Stimulated activated memory B cell treated with anti-CD40 and anti-IgM and Interleukin-4, amounts not matched to agents 10 μg/mL and 1 μg/mL and 100 μg/mL, for 72 hours (primary cell): ENCODE measurements around the gene CHD5.

Experiments used
- ATAC-seq: fragments of 150-1000 bp; cut with Tn5 transposase; 2 replicates; pipeline ENCODE4 v1.10.0; 2021
- H3K27ac Mint-ChIP-seq: one replicate; pipeline ENCODE4 v1.8.0; 2022; ENCODE audit warnings: mild to moderate bottlenecking, mixed read lengths
- H3K27me3 Mint-ChIP-seq: one replicate; pipeline ENCODE4 v1.8.0; 2022; ENCODE audit warnings: mixed read lengths
- H3K36me3 Mint-ChIP-seq: one replicate; pipeline ENCODE4 v1.8.0; 2022; ENCODE audit warnings: mixed read lengths
- H3K4me1 Mint-ChIP-seq: one replicate; pipeline ENCODE4 v1.8.0; 2022; ENCODE audit warnings: mixed read lengths
- H3K4me3 Mint-ChIP-seq: one replicate; pipeline ENCODE4 v1.8.0; 2022; ENCODE audit warnings: mild to moderate bottlenecking, moderate library complexity, mixed read lengths
- H3K9me3 Mint-ChIP-seq: one replicate; pipeline ENCODE4 v1.8.0; 2022; ENCODE audit warnings: mixed read lengths

The CHD5 gene

DNA sequence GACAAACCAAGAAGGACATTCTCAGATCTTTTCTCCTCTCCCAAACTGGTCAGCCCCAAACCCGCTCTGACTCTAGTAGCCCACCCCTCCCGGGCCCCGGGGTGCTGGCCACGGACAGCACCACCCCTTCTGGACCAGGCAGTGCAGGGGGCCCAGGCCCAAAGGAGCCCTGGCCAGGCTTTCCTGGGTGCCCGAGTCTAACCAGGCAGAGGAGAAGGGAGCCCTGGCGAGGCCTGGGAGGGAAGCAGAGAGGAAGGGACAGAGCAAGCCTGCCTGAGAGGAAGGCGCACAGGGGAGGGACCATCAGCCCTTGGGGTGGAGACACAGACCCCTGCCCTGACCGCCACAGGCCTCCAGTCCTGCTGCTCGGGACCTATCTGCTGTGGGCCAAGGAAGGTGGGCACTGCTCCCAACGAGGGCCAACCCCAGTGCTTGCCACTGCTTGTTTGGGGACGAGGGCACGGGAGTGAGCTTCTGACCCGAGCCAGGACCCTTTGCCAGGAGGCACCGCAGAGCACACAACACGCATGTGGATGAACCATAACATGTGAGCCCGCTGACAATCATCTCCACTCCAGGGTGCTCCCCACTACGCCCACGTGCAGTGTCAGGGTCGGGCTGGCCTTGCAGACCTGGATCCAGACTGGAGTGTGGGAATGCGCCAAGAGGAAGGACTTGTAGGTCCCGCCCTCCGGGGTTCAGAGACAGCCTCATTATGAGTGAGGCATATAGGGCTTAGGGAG lies 76.8 kb downstream of the CHD5 start:
- Mint-ChIP-seq H3K27ac (no peak overlapping the region), H3K9me3 (peaks cover 14% of the 10 kb centered on the region), H3K4me1 (peaks cover 6% of the 10 kb centered on the region), H3K27me3 (peaks cover 37% of the 10 kb centered on the region), H3K4me3 (no peak overlapping the region), H3K36me3 (peaks cover 13% of the 10 kb centered on the region)
- ATAC-seq: no peak

DNA sequence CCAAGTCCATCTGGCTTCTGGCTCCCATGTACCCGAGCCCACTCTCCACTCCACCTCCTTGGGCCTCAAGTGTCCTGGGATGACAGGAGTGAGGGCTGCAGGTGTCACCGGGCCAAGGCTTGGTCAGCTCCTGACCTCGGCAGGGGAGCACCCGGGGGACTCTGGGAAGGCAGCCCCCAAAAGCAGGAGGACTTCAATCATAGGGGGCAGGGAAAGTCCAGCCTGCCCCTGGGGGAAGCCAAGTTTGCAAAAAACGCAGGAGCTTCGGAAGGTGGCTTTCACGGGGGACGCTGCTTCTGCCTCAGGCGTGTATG lies 77.6 kb downstream of the CHD5 start:
- ATAC-seq: no peak

DNA sequence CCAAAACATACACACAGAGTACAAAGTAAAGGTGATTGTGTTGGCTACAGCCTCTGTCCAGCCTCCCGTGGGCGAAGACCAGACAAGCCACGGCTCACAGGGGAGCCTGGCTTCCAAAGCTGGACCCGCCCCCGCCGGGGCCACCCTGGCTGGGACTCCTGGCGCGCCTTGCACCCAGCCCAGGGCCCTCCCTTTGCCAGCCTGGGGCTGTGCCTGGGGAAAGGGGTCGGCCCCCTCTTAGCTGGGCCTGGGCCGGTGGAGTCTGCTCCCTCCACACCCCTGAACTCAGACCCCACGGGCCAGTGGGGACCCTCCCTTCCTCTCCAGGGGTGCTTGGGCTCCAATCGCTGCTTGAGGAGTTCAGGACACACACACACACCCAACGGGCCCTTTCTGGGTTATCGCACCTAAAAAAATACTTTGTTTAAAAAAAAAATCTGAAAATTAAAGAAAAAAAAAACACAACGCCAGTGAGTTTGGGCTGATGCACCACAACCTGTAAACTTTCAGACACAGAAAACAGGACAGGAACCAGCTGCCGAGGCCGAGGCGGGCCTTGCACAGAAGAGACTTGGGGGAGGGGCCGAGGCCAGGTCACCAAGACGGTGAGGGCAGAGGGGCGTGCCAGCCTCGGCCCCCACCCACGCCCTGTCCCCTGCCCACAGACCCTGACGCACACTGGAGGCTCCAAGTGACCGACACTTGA lies 78.1 kb downstream of the CHD5 start:
- Mint-ChIP-seq H3K36me3 (peaks cover 25% of the 10 kb centered on the region), H3K4me3 (no peak overlapping the region), H3K4me1 (peaks cover 6% of the 10 kb centered on the region), H3K27ac (no peak overlapping the region), H3K9me3 (peaks cover 2% of the 10 kb centered on the region), H3K27me3 (peaks cover 24% of the 10 kb centered on the region)
- peak; percentile 37 for ATAC-seq

More for the DNA sequence above, 77.6 kb downstream of the CHD5 start:
- Mint-ChIP-seq H3K27me3 (peaks cover 29% of the 10 kb centered on the region), H3K27ac (no peak overlapping the region), H3K4me1 (peaks cover 6% of the 10 kb centered on the region), H3K9me3 (peaks cover 7% of the 10 kb centered on the region), H3K36me3 (peaks cover 21% of the 10 kb centered on the region), H3K4me3 (no peak overlapping the region)

DNA sequence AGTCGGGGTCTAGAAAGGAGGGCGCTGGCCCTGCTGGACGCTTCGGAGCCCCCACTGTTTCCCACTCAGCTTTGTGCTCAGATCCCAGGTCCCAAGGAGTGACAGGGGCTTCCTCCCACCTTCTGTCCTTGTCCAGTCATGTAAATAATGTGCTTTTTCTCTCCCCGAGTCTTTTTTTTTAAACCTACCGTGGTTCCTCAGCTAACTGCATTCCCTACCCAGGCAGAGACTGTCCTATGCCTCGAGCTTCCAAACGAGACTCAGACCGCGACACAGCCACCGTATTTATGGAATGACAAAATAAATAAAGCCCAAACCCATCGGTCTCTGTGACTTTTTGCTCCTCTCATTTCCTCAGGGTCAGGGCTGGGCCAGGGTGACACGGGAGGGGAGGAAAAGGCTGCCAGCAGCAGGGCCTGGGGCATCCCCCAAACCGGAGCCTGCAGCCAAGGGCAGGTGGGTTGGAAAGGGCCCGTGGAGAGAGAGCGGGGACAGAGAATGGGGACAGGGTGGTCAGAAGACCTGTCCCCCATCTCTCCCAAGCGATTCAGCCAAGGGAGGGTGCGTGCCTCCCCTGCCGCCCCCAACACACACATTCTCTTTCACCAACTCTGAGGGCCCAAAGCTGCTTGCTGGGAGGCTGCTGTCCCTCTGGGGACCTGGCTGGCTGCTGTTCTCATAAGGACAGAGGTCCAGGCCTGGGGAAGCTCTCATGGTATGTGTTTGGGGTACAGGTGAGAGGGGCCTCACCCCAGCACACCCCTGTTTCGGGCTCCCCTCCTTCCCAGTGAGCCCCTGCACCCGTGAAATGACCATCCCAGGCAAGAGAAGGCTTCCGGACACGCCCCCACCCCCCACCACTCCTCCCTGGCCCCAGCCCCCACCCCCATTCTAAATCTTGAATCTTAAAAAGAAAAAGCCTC lies 79.0 kb downstream of the CHD5 start:
- Mint-ChIP-seq H3K4me1 (peaks cover 6% of the 10 kb centered on the region), H3K4me3 (no peak overlapping the region), H3K27me3 (peaks cover 17% of the 10 kb centered on the region), H3K9me3 (no peaks in the 10 kb centered on the region), H3K36me3 (peaks cover 25% of the 10 kb centered on the region), H3K27ac (no peak overlapping the region)
- no peak for ATAC-seq

DNA sequence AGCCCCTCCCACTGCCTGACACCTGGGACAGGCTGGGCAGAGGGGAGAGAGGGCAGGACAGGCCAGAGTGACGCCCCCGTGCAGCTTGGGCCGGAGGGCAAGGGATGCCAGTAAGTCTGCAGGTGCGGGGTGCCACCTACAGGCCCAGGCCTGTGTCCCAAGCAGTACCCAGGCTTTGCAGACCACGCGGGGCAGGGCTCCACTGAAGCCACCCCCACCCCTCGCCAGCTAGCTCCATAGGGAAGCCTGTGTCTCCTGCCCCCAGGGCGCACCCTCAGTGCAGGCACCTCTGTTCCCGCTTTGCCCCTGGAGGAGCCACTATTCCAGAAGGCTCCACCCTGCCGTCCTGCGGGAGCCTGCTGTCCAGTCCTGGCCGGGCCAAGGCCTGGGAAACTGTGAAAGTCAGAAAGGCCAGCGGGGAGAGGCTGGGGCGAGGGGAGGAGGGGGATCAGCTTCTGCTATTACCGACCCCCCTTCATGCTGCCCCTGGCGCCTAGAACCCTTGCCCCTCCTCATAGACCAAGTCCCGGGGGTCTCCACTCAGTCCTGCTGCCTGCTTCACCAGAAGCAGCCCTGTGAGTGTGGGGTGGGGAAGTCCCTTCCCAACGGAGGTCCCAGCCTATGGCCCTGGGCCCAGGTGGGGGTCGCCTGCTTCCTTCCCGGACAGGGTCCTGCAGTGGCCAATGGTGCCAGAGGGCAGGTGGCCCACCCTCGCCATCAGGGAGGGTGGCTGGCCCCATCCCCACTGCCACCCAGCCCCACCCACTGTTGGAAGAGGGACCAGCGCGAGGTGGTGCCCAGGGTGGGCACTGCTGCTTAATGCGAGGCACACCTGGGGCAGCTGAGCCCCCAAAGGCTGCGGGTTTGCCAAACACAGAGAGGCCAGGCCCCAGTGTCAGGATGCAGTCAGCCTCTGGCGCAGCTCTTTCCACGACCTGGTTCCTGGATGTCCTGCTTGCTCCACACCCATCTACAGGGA lies 80.0 kb downstream of the CHD5 start:
- ATAC-seq: no peak
- H3K4me1 Mint-ChIP-seq: peaks cover 6% of the 10 kb centered on the region
- H3K36me3 Mint-ChIP-seq: peaks cover 25% of the 10 kb centered on the region
- H3K27ac Mint-ChIP-seq: no peak overlapping the region
- peaks cover 6% of the 10 kb centered on the region for H3K27me3 Mint-ChIP-seq
- no peaks in the 10 kb centered on the region for H3K9me3 Mint-ChIP-seq
- no peak overlapping the region for H3K4me3 Mint-ChIP-seq

DNA sequence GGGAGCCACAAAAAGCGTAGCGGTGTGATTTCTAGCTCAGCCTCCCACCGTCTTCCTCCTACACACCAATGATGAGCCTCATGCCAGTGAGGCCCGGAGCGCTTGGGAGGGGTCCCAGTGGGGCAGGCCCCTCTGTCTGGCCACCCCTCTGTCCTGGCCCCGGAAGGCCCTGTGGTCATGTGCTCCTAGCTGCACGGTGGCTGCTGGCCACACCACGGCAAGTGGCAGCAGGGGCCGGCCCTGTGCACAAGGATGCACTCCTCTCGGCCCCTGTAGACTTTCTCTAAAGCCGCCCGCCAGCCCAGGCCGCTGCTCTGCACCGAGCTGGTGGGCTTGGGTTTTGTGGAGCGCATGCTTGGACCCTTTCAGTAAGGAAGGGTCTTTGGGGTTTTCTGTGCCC lies 80.8 kb downstream of the CHD5 start:
- Mint-ChIP-seq H3K27me3 (no peaks in the 10 kb centered on the region), H3K9me3 (no peaks in the 10 kb centered on the region), H3K4me3 (no peak overlapping the region), H3K27ac (no peak overlapping the region), H3K36me3 (peaks cover 28% of the 10 kb centered on the region), H3K4me1 (peaks cover 6% of the 10 kb centered on the region)
- no peak for ATAC-seq

DNA sequence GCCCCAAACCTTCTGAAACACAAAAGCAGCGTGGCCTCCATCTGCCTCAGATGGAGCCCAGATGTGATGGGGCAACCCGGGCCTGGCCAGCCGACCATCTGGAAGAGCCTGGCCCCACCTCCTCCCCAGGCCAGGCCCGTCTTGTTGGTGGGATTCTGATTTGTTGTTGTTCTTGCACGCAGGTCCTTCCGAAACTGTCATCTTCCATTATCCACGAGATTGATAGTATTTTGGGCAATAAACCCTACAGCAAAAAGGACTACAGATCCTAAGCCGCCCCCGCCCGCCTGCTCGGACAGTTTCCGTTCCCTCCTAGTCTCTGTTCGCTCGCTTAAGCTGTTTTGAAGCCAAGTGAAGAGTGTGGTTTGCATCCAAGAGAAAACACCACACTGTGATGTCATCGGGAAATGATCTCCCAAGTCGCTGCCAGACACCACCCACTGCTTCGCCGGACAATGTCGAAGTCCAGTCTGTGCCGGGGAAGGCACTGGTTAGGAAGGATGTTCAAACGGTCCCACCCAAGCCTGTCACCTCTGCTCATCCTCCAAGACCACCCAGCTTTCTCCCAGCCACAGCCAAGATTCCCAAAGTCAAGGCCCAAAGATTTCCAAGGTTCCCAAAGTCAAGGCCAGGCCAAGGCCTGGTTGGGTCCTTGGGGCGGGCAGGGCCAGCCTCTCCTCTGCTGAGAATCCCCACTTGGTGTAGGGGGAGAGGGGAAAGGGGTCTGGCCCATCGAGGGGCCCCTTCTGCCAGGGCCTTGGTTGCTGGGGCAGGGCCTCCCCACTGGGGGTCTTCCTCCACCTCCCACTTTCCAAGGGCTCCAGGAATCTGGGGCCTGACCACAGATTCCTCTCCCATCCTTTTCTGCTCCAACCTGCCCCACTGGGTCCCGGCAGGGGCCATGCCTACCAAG lies 81.6 kb downstream of the CHD5 start:
- Mint-ChIP-seq H3K27me3 (no peaks in the 10 kb centered on the region), H3K9me3 (no peaks in the 10 kb centered on the region), H3K4me3 (no peak overlapping the region), H3K27ac (no peak overlapping the region), H3K36me3 (peaks cover 36% of the 10 kb centered on the region), H3K4me1 (peaks cover 6% of the 10 kb centered on the region)
- ATAC-seq: no peak

DNA sequence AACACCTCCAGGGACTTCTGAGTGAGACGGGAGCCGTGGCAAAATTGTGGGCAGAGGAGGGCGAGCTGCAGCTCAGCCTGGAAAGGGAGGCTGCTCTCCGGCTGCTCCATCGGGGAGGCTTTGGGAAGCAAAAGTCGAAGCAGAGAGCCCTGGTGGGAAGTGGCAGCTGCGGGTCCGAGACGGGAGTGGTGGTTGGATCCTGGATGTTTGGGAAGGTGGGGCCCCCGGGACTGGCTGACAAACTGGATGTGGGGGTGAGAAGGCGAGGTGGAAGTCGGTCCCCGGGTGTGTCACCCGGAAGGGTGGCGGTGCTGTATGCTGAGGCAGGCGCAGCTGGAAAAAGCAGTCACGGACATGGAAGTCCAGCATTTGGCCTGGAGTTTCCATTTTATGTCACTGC lies 82.3 kb downstream of the CHD5 start:
- no peak overlapping the region for H3K4me3 Mint-ChIP-seq
- no peaks in the 10 kb centered on the region for H3K9me3 Mint-ChIP-seq
- H3K27me3 Mint-ChIP-seq: no peaks in the 10 kb centered on the region
- no peak overlapping the region for H3K27ac Mint-ChIP-seq
- peaks cover 42% of the 10 kb centered on the region for H3K36me3 Mint-ChIP-seq
- peaks cover 6% of the 10 kb centered on the region for H3K4me1 Mint-ChIP-seq
- no peak for ATAC-seq

DNA sequence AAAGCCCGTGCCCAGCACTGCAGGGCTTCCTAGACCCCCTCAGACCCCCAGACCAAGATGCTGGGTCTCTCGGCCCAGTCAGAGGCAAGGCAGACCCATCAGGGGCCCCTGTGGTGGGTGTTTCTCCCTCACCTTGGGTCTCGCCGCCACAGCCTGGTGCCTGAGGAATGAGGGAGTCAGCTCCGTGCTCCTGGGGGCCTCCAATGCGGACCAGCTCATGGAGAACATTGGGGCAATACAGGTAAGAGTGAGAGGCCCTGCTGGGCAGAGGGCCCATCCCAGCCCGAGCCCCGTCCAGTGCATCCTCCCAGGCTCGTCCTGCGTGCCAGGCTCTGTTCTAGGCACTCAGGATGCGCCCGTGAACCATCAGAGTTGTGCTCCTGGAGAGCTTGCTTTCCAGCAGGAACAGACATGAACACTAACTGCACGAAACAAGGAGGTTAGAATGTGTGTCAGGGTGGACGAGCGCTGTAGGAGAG lies 83.0 kb downstream of the CHD5 start:
- H3K4me1 Mint-ChIP-seq: peaks cover 6% of the 10 kb centered on the region
- H3K27me3 Mint-ChIP-seq: no peaks in the 10 kb centered on the region
- no peaks in the 10 kb centered on the region for H3K9me3 Mint-ChIP-seq
- no peak overlapping the region for H3K4me3 Mint-ChIP-seq
- H3K27ac Mint-ChIP-seq: no peak overlapping the region
- H3K36me3 Mint-ChIP-seq: peaks cover 44% of the 10 kb centered on the region
- no peak for ATAC-seq

DNA sequence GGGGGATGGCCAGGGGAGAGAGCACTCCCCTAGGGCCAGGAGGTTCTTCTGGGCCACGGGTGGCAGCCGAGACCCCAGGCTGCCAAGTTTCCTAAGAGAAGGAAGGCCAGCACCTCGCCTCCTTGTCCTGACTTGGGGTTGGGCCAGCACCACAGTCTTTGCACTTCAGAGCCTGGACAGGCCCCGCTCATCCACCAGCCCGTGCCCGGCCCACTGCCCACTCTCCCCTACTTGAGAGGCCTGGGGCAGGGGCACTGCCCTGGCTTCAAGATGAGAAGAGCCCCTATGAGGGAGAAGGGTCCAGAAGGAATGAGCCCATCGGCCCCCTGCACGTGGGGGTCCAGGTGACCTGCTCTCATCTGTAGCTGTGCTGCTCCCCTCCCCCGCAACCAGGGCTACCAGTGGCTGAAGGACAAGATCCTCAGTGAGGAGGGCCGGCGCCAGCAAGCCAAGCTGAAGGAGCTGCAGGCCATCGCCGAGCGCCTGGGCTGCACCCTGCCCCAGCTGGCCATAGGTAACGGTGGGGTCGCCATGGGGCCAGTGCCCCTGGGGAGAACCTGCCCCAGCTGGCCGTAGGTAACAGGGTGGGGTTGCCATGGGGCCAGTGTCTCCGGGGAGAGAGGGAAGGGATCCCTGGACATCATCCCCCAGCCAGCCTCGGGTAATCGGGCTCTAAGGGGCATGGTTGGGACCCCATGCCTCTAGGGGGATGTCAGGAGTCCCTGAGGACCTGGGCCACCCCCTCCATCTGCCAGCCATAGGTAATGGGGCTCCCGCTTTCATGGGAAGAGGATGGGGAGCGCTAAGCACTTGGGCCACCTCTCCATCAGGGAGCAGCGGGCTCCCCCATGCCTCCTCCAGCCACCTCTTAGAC lies 83.6 kb downstream of the CHD5 start:
- H3K4me1 Mint-ChIP-seq: peaks cover 6% of the 10 kb centered on the region
- peaks cover 50% of the 10 kb centered on the region for H3K36me3 Mint-ChIP-seq
- no peak overlapping the region for H3K27ac Mint-ChIP-seq
- H3K27me3 Mint-ChIP-seq: no peaks in the 10 kb centered on the region
- ATAC-seq: no peak
- no peak overlapping the region for H3K4me3 Mint-ChIP-seq
- H3K9me3 Mint-ChIP-seq: no peaks in the 10 kb centered on the region

DNA sequence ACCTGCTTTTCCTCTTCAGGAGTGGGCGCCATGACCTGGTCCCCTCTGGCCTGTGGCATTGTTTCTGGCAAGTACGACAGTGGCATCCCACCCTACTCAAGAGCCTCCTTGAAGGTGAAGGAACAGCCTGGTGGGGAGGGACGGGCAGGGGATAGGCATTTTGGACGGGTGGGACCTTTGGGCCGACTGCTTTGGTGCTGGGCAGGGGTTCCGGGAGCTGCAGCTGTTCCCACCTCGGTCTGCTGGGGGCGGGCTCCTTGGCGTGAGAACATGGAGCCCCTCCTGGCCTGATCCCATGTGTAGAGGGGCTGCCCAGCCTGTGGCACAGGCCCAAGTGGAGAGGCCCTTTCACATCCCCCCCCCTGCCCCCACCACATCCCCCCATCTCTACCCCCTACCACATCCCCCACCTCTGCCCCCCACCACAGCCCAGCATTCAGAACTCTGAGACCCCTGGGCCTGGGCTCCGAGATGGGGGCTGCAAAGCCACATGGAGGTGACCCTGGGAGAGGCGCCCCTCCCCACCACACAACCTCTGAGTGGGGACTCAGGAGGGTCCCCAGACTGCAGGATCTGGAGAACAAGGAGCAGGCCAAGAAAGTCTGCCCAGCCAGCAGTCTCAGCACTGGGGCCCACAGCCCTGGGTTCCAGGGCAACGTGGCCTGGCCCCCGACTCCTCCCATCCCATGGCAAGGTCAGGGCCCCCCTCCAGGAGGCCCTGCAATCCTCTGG lies 84.4 kb downstream of the CHD5 start:
- H3K36me3 Mint-ChIP-seq: peaks cover 57% of the 10 kb centered on the region
- H3K4me1 Mint-ChIP-seq: no peaks in the 10 kb centered on the region
- H3K4me3 Mint-ChIP-seq: no peak overlapping the region
- no peak for ATAC-seq
- no peaks in the 10 kb centered on the region for H3K9me3 Mint-ChIP-seq
- H3K27me3 Mint-ChIP-seq: no peaks in the 10 kb centered on the region
- no peak overlapping the region for H3K27ac Mint-ChIP-seq

DNA sequence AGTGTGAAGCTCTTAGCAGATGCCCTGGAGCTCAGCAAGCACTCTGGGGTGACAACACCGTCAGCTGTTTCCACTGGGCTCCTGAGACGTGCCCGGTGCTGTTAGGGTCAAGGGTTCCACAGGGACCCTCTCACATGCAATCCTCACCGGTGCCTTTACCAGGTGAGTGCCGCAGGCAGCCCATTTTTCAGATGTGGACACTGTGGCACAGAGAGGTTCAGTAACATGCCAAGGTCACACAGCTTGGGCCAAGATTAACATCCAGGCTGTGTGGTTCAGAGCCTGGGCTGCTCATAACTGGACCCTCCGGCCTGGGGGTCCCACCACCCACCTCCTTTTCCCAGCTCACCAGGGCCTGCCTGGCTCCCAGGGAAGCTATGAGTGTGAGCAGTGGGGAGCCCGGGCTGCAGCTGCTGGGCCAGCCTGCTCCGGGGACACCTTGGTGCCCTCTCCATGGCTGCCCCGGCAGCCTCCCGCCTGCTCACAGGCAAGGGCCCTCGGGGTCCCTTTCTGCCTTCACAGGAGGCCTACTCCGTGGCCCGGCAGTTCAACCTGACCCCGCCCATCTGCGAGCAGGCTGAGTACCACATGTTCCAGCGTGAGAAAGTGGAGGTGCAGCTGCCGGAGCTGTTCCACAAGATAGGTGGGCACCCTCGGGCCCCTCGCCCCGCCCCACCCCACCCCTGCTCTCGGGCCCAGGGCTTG lies 85.2 kb downstream of the CHD5 start:
- no peak for ATAC-seq
- Mint-ChIP-seq H3K27ac (no peak overlapping the region), H3K4me1 (no peaks in the 10 kb centered on the region), H3K9me3 (no peaks in the 10 kb centered on the region), H3K27me3 (no peaks in the 10 kb centered on the region), H3K4me3 (no peak overlapping the region), H3K36me3 (peaks cover 57% of the 10 kb centered on the region)
